GM10266 (cell line): ENCODE results near the gene RNF166.
A peak's percentile ranks its signal among the peaks of the same experiment; 100 is the strongest.

Source experiments
- DNase-seq: peaks from one replicate; pipeline ENCODE4 v3.0.0; 2012; ENCODE audit errors: extremely low spot score
- CTCF ChIP-seq: IDR thresholded peaks from 2 replicates; pipeline ENCODE4 v1.5.1; 2012; ENCODE audit warnings: mild to moderate bottlenecking, low read depth; ENCODE audit not compliant: control insufficient read depth, insufficient read depth; ENCODE audit errors: missing control alignments

Gene RNF166

GRCh38 chr16:88652762-88653063, 53.5 kb downstream of the RNF166 start:
- no peak for TF ChIP-seq CTCF
- DNase-seq: no peak

GRCh38 chr16:88651989-88652761, 54.0 kb downstream of the RNF166 start:
- DNase-seq: peak; percentile 38
- TF ChIP-seq CTCF: no peak

GRCh38 chr16:88651276-88651988, 54.8 kb downstream of the RNF166 start:
- TF ChIP-seq CTCF: no peak
- peak; percentile 97 for DNase-seq

GRCh38 chr16:88650749-88651275, 55.4 kb downstream of the RNF166 start, which contains the start of gene CYBA:
Gene CYBA, minus strand, starts transcription at chr16:88651053. Its CDS starts 40 bp downstream, at chr16:88651013.
- peak; percentile 99 for DNase-seq
- no peak for TF ChIP-seq CTCF

GRCh38 chr16:88649924-88650748, 56.1 kb downstream of the RNF166 start:
- no peak for TF ChIP-seq CTCF
- DNase-seq: peak; percentile 76

GRCh38 chr16:88649195-88649923, 56.8 kb downstream of the RNF166 start:
- no peak for DNase-seq
- no peak for TF ChIP-seq CTCF
